SK-N-SH (cell line): ENCODE results near the gene GPR158. TPM values are rescaled to one million over a fixed set of nuclear protein-coding genes. Genes with fewer than 3 reads are reported as not detected.

ENCODE experiments used
- CTCF ChIA-PET: fragments of 300-600, 350-600 bp; formaldehyde crosslinking; extraction: SDS; loops from one replicate; lab custom pipeline; 2021; lab: Yijun Ruan, JAX
- POLR2A ChIA-PET: fragments of 350-600 bp; sonication (Branson Sonifier 250); formaldehyde crosslinking; extraction: SDS; loops from one replicate; lab custom pipeline; 2020; ENCODE audit warnings: antibody characterized with exemption, inconsistent platforms; lab: Yijun Ruan, JAX
- DNase-seq: peaks from one replicate; pipeline ENCODE4 v3.0.0; 2012
- H2AFZ ChIP-seq: fragments of 200-600 bp; sonication (generic); 2 replicates; pipeline ENCODE4 v1.8.1; 2016; ENCODE audit warnings: antibody characterized with exemption, mild to moderate bottlenecking, low read depth
- H3F3A ChIP-seq: fragments of 200-600 bp; sonication (generic); replicated peaks from 2 replicates; pipeline ENCODE3; 2016; ENCODE audit warnings: antibody characterized with exemption, mild to moderate bottlenecking; ENCODE audit not compliant: insufficient read depth
- H3K27ac ChIP-seq, 2 experiments: fragments of 200-500 bp in 1 of 2; fragments of 200-600 bp in 1 of 2; sonication (Bioruptor generic) in 1 of 2; sonication (generic), shearing (Covaris generic) in 1 of 2; 2 replicates each; pipeline versions ENCODE4 v1.5.1 to v1.6.1; 2014 to 2016; ENCODE audit warnings: low read depth in 2 of 2, inconsistent platforms in 1 of 2, low read length in 1 of 2, mild to moderate bottlenecking in 1 of 2, mixed read lengths in 1 of 2
- H3K27me3 ChIP-seq: fragments of 200-600 bp; sonication (generic), shearing (Covaris generic); 2 replicates; pipeline ENCODE4 v1.6.1; 2016; ENCODE audit warnings: mixed run types; ENCODE audit not compliant: insufficient read depth
- H3K36me3 ChIP-seq, 2 experiments: fragments of 200-500 bp in 1 of 2; fragments of 200-600 bp in 1 of 2; sonication (Bioruptor generic) in 1 of 2; sonication (generic) in 1 of 2; replicated peaks in 1 of 2; 2 replicates each; pipeline versions ENCODE3 to v1.5.1; 2014 to 2016; ENCODE audit warnings: low read length in 1 of 2, mild to moderate bottlenecking in 1 of 2; ENCODE audit not compliant: insufficient read depth in 2 of 2, control insufficient read depth in 1 of 2
- H3K4me1 ChIP-seq, 2 experiments: fragments of 200-500 bp in 1 of 2; fragments of 200-600 bp in 1 of 2; sonication (Bioruptor generic) in 1 of 2; sonication (generic), shearing (Covaris generic) in 1 of 2; 2 replicates each; pipeline versions ENCODE4 v1.5.1 to v1.6.1; 2014 to 2016; ENCODE audit warnings: low read depth in 1 of 2, low read length in 1 of 2, mixed run types in 1 of 2; ENCODE audit not compliant: insufficient read depth in 2 of 2, control insufficient read depth in 1 of 2
- H3K4me2 ChIP-seq: fragments of 200-600 bp; sonication (generic), shearing (Covaris generic); 2 replicates; pipeline ENCODE4 v1.6.1; 2017; ENCODE audit warnings: mixed run types
- H3K4me3 ChIP-seq, 2 experiments: fragments of 200-500 bp in 1 of 2; fragments of 200-600 bp in 1 of 2; sonication (Bioruptor generic) in 1 of 2; sonication (generic), shearing (Covaris generic) in 1 of 2; 2 replicates each; pipeline versions ENCODE4 v1.5.1 to v1.8.1; 2014 to 2016; ENCODE audit warnings: low read depth in 2 of 2, inconsistent platforms in 1 of 2, low read length in 1 of 2, mild to moderate bottlenecking in 1 of 2, mixed read lengths in 1 of 2, moderate library complexity in 1 of 2
- H3K79me2 ChIP-seq: fragments of 200-600 bp; sonication (generic); 2 replicates; pipeline ENCODE4 v1.8.1; 2017; ENCODE audit warnings: mild to moderate bottlenecking; ENCODE audit not compliant: insufficient read depth
- H3K9ac ChIP-seq: fragments of 200-600 bp; sonication (generic); 2 replicates; pipeline ENCODE4 v1.6.1; 2017; ENCODE audit warnings: mixed run types
- H3K9me2 ChIP-seq: fragments of 200-600 bp; sonication (generic); 2 replicates; pipeline ENCODE4 v1.6.1; 2017; ENCODE audit warnings: mixed run types
- H3K9me3 ChIP-seq: fragments of 200-600 bp; sonication (generic); 2 replicates; pipeline ENCODE4 v1.6.1; 2017; ENCODE audit warnings: mixed run types, mild to moderate bottlenecking, moderate library complexity
- H4K20me1 ChIP-seq: fragments of 200-600 bp; sonication (generic); 2 replicates; pipeline ENCODE4 v1.6.1; 2017; ENCODE audit warnings: mild to moderate bottlenecking, mixed run types; ENCODE audit not compliant: insufficient read depth
- ELF1 ChIP-seq: IDR thresholded peaks from 2 replicates; pipeline ENCODE4 v1.4.0; 2012
- EP300 ChIP-seq, 2 experiments: IDR thresholded peaks; 2 replicates each; pipeline versions ENCODE4 v1.4.0 to v1.6.1; 2012; ENCODE audit warnings: borderline replicate concordance in 1 of 2, low read depth in 1 of 2, low read length in 1 of 2
- FOXJ3 ChIP-seq: sonication (generic); formaldehyde crosslinking; IDR thresholded peaks from 2 replicates; pipeline ENCODE4 v1.5.1; 2020; ENCODE audit warnings: mild to moderate bottlenecking, missing genetic modification reagents
- GATA2 ChIP-seq: sonication (generic); formaldehyde crosslinking; IDR thresholded peaks from 2 replicates; pipeline ENCODE4 v1.5.0; 2020; ENCODE audit warnings: mild to moderate bottlenecking, missing genetic modification reagents
- IRF3 ChIP-seq: fragments of 150-350 bp; IDR thresholded peaks from 2 replicates; pipeline ENCODE4 v1.6.1; 2016; ENCODE audit warnings: mild to moderate bottlenecking, low read depth, low read length
- JUND ChIP-seq: IDR thresholded peaks from 2 replicates; pipeline ENCODE4 v1.4.0; 2012
- NFIC ChIP-seq: IDR thresholded peaks from 2 replicates; pipeline ENCODE4 v1.4.0; 2012; ENCODE audit warnings: borderline replicate concordance
- PBX3 ChIP-seq: IDR thresholded peaks from 2 replicates; pipeline ENCODE4; 2012
- POLR2AphosphoS5 ChIP-seq: IDR thresholded peaks from 2 replicates; pipeline ENCODE4 v1.6.1; 2012; ENCODE audit warnings: low read depth, low read length
- RAD21 ChIP-seq: IDR thresholded peaks from 2 replicates; pipeline ENCODE4 v1.6.1; 2012; ENCODE audit warnings: mild to moderate bottlenecking, low read length
- REST ChIP-seq: IDR thresholded peaks from 2 replicates; pipeline ENCODE4 v1.6.1; 2012; ENCODE audit warnings: mild to moderate bottlenecking, low read depth, low read length, moderate library complexity
- SIN3A ChIP-seq: IDR thresholded peaks from 2 replicates; pipeline ENCODE4 v1.6.1; 2012; ENCODE audit warnings: low read depth, mild to moderate bottlenecking, low read length, moderate library complexity, borderline replicate concordance
- TAF1 ChIP-seq: IDR thresholded peaks from 2 replicates; pipeline ENCODE4 v1.6.1; 2012; ENCODE audit warnings: low read depth, mild to moderate bottlenecking, low read length, moderate library complexity, borderline replicate concordance
- TCF12 ChIP-seq: IDR thresholded peaks from 2 replicates; pipeline ENCODE4 v1.4.0; 2012
- TEAD4 ChIP-seq: IDR thresholded peaks from 2 replicates; pipeline ENCODE4 v1.4.0; 2012; ENCODE audit warnings: mild to moderate bottlenecking, borderline replicate concordance; ENCODE audit not compliant: insufficient read depth
- USF1 ChIP-seq: IDR thresholded peaks from 2 replicates; pipeline ENCODE4 v1.4.0; 2012; ENCODE audit warnings: low read depth, borderline replicate concordance
- USF2 ChIP-seq: fragments of 150-350 bp; IDR thresholded peaks from 2 replicates; pipeline ENCODE4 v1.6.1; 2017; ENCODE audit warnings: antibody characterized with exemption, low read length, low read depth, borderline replicate concordance
- YY1 ChIP-seq: IDR thresholded peaks from 2 replicates; pipeline ENCODE4 v1.4.0; 2012; ENCODE audit warnings: low read depth, mild to moderate bottlenecking
- WGBS: methylation state at CpG from one replicate; pipeline ENCODE4 v1.1.6; 2017; ENCODE audit warnings: low lambda C conversion rate; 5-methylcytosine and 5-hydroxymethylcytosine counted together
- polyA plus RNA-seq, 3 experiments: library from polyadenylated mRNA; depleted of rRNA; stranded (reverse); fragments of >200 nt; gene quantifications; 2 replicates each; pipeline ENCODE4 v1.2.3, GENCODE V29; 2012

GPR158 gene
- polyA plus RNA-seq, 1 of the 3 experiments (the other 2 are of a cell fraction), result not detected

- Histone ChIP-seq H3K36me3 (no peaks in the 10 kb centered on the region), H2AFZ (no peak overlapping the region), H3K9ac (no peak overlapping the region), H3K79me2 (no peaks in the 10 kb centered on the region), H3K4me2 (no peak overlapping the region), H3K4me1 (no peaks in the 10 kb centered on the region)
- WGBS, result 54% methylated on average over 4 of the region's 4 CpGs
- POLR2A ChIA-PET, result no interaction called here
- TF ChIP-seq PBX3 (no peak), TCF12 (no peak), ELF1 (no peak), RAD21 (no peak), TEAD4 (no peak), REST (no peak), TAF1 (no peak), NFIC (no peak), EP300 (IDR thresholded peaks at IDR 0.05; ENCODE audit: borderline replicate concordance in 1 of 2, low read depth in 1 of 2, low read length in 1 of 2) (no peak), USF2 (no peak)
- TF ChIP-seq, all 33 proteins: peak for 0
- Histone ChIP-seq H3K27me3 (0 out of 2 replicates have a peak, but pooled peaks cover 5% of the 10 kb centered on the region), H3F3A (no peaks in the 10 kb centered on the region), H3K27ac (no peak overlapping the region), H4K20me1 (no peaks in the 10 kb centered on the region), H3K9me3 (no peaks in the 10 kb centered on the region), H3K9me2 (no peaks in the 10 kb centered on the region), H3K4me3 (no peak overlapping the region)
- CTCF ChIA-PET, result no interaction called here
- no peak for DNase-seq
Measured at GRCh38 chr10:25483999-25484398, 309.2 kb downstream of the GPR158 start.

GRCh38 chr10:25487266-25487665 lies 312.5 kb downstream of the GPR158 start:
- H3K9ac ChIP-seq, result no peak overlapping the region
- no peak overlapping the region for H3K4me3 ChIP-seq
- H3K4me2 ChIP-seq, result no peak overlapping the region
- no peak for DNase-seq
- H3K9me3 ChIP-seq, result no peaks in the 10 kb centered on the region
- WGBS, result 54% methylated on average over 5 of the region's 5 CpGs
- H4K20me1 ChIP-seq, result no peaks in the 10 kb centered on the region
- ChIA-PET CTCF (interaction anchor here (0.7 to 1.9 kb wide), 2 partner anchors 9 to 375 kb away, joined by 3 to 6 read pairs; no protein-coding TSS in a partner anchor), POLR2A (no interaction called here)
- 0 out of 2 replicates have a peak, but pooled peaks cover 5% of the 10 kb centered on the region for H3K27me3 ChIP-seq
- H3K4me1 ChIP-seq, result no peaks in the 10 kb centered on the region
- no peaks in the 10 kb centered on the region for H3K79me2 ChIP-seq
- no peak overlapping the region for H2AFZ ChIP-seq
- H3K27ac ChIP-seq, result no peak overlapping the region
- H3K36me3 ChIP-seq, result no peaks in the 10 kb centered on the region
- no peaks in the 10 kb centered on the region for H3K9me2 ChIP-seq
- H3F3A ChIP-seq, result no peaks in the 10 kb centered on the region
- TF ChIP-seq GATA2 (CRISPR knock-in tag) (no peak), USF1 (no peak), YY1 (no peak), FOXJ3 (CRISPR knock-in tag) (no peak), USF2 (no peak), PBX3 (no peak), TEAD4 (no peak), POLR2AphosphoS5 (no peak), ELF1 (no peak), SIN3A (no peak), JUND (no peak), IRF3 (no peak)
